ENCODE data around the gene C12orf57. TPM values are rescaled to one million over a fixed set of nuclear protein-coding genes. Genes with fewer than 3 reads are reported as not detected.

The C12orf57 gene
- total RNA-seq, 2 experiments from 2014 or later: 305 to 311 TPM

DNA sequence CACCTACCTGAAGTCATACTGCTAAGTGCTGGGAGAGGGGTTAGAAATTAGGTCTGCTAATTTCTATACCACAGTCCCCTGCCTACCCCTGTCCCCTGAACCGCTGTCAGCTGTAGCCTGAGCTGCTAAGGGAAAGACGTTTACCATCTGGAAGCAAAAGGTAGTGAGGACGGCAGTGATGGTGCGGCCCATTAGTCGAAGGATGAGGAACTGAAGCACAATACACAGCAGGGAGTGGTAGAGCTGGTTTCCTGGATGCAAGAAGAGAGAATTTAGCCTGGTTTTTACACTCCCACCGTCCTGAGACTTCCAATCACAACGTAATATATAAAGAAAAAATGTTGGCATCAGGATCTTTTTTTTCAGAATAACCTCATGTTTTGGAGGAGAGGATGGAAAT is 38.7 kb downstream of the C12orf57 start:
- Mint-ChIP-seq H3K36me3 (ENCODE audit: low read depth) (peaks cover 74% of the 10 kb centered on the region), H3K4me3 (no peak overlapping the region), H3K4me1 (ENCODE audit: low read depth) (no peaks in the 10 kb centered on the region), H3K9me3 (no peaks in the 10 kb centered on the region), H3K27me3 (no peaks in the 10 kb centered on the region), H3K27ac (no peak overlapping the region)
- no peaks in the 10 kb centered on the region for H3K27me3 ChIP-seq (ENCODE audit: control insufficient read depth in 1 of 2, insufficient read depth in 2 of 2, low read length in 2 of 2)
- TF ChIP-seq, protein P1, sequence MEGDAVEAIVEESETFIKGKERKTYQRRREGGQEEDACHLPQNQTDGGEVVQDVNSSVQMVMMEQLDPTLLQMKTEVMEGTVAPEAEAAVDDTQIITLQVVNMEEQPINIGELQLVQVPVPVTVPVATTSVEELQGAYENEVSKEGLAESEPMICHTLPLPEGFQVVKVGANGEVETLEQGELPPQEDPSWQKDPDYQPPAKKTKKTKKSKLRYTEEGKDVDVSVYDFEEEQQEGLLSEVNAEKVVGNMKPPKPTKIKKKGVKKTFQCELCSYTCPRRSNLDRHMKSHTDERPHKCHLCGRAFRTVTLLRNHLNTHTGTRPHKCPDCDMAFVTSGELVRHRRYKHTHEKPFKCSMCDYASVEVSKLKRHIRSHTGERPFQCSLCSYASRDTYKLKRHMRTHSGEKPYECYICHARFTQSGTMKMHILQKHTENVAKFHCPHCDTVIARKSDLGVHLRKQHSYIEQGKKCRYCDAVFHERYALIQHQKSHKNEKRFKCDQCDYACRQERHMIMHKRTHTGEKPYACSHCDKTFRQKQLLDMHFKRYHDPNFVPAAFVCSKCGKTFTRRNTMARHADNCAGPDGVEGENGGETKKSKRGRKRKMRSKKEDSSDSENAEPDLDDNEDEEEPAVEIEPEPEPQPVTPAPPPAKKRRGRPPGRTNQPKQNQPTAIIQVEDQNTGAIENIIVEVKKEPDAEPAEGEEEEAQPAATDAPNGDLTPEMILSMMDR (IDR thresholded peaks at IDR 0.05): no peak
- CTCF ChIA-PET: interaction anchor here (0.6 kb wide), 1 partner anchor 110 kb away, joined by 3 read pairs; no protein-coding TSS in a partner anchor
- H3K36me3 ChIP-seq (ENCODE audit: insufficient read depth, low read length): peaks cover 64% of the 10 kb centered on the region
- POLR2A ChIA-PET: no interaction called here
- DNase-seq (no peak), ATAC-seq (ENCODE audit: poor library complexity) (no peak)
- intact Hi-C loops (cut with DNase I, micrococcal nuclease): no loop called here
- H3K27ac ChIP-seq (ENCODE audit: low read depth in 1 of 2, low read length in 2 of 2): no peak overlapping the region
- H3K4me3 ChIP-seq (ENCODE audit: low read length): no peak overlapping the region
- no peaks in the 10 kb centered on the region for H3K4me1 ChIP-seq (ENCODE audit: insufficient read depth, low read length)
- no peaks in the 10 kb centered on the region for H3K9me3 ChIP-seq (ENCODE audit: control insufficient read depth in 1 of 2, insufficient read depth in 1 of 2, low read length in 2 of 2)

DNA sequence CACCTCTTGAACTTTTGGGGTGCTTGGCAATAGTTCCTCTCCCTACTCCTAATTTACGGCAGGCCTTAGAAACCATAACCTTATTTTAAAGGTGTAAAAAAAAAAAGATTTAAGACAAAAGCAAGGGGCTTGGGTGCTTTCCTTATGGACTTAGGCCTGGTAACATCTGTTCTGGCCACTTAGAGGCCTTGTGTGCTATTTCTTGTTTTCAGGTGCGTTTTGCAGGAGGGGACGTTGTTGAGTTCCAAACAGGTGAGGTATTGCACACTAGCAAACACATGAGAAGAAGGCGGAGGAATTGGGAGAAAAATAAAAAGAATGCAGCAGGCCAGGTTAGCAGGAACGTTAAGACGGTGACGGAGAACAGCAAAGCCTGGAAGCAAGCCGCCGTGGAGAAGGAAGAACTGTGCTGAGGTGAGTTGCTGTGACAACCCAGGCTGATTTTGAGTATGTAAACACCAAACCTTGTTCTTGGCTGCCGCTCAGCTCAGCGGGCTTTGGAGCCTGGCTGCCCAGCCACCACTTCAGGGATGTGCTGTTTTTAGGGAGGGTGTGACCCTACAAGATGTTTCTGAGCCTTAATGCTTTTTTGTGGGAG is 44.2 kb downstream of the C12orf57 start:
- no peak for DNase-seq
- Mint-ChIP-seq H3K4me3 (no peak overlapping the region), H3K27me3 (no peaks in the 10 kb centered on the region), H3K4me1 (ENCODE audit: low read depth) (no peaks in the 10 kb centered on the region), H3K36me3 (ENCODE audit: low read depth) (peaks cover 37% of the 10 kb centered on the region), H3K9me3 (no peaks in the 10 kb centered on the region), H3K27ac (no peak overlapping the region)
- ATAC-seq (ENCODE audit: poor library complexity): no peak
- peaks cover 23% of the 10 kb centered on the region for H3K36me3 ChIP-seq (ENCODE audit: insufficient read depth, low read length)
- ChIA-PET CTCF (no interaction called here), POLR2A (no interaction called here)
- no peaks in the 10 kb centered on the region for H3K27me3 ChIP-seq (ENCODE audit: control insufficient read depth in 1 of 2, insufficient read depth in 2 of 2, low read length in 2 of 2)
- no peak overlapping the region for H3K27ac ChIP-seq (ENCODE audit: low read depth in 1 of 2, low read length in 2 of 2)
- intact Hi-C loops (cut with DNase I, micrococcal nuclease): no loop called here
- H3K4me1 ChIP-seq (ENCODE audit: insufficient read depth, low read length): no peaks in the 10 kb centered on the region
- TF ChIP-seq, protein P1 (IDR thresholded peaks at IDR 0.05): no peak
- H3K9me3 ChIP-seq (ENCODE audit: control insufficient read depth in 1 of 2, insufficient read depth in 1 of 2, low read length in 2 of 2): no peaks in the 10 kb centered on the region
- H3K4me3 ChIP-seq (ENCODE audit: low read length): no peak overlapping the region

Small RNAs within 50 kb of the gene (microRNA-seq; reads per million reads assigned to microRNA genes)
- 117 reads per million, percentile 67 among the genes with 10 or more reads in this experiment for gene MIR141 (ENCODE audit: borderline microRNAs expressed, borderline replicate concordance)
- gene MIR200C (ENCODE audit: borderline microRNAs expressed, borderline replicate concordance): 354 reads per million, percentile 78 among the genes with 10 or more reads in this experiment

Other genes starting within 250 kb of the C12orf57 start
- under 1 TPM; 0.87 to 0.99 TPM for gene PIANP, start 243.2 kb upstream of the C12orf57 start, total RNA-seq
- gene COPS7A, start 220.0 kb upstream of the C12orf57 start, total RNA-seq: 1 to 10 TPM; 9.4 to 9.6 TPM
- gene MLF2, start 190.9 kb upstream of the C12orf57 start, total RNA-seq: 100 to 1,000 TPM; 114 to 121 TPM
- 1 to 10 TPM; 1.5 to 1.9 TPM for gene PTMS, start 177.7 kb upstream of the C12orf57 start, total RNA-seq
- 1 to 10 TPM in 1 of 2 experiments, under 1 TPM in 1; 0.82 to 1.4 TPM for gene LAG3, start 171.5 kb upstream of the C12orf57 start, total RNA-seq
- gene CD4, start 154.5 kb upstream of the C12orf57 start, total RNA-seq: 100 to 1,000 TPM; 134 to 136 TPM
- gene GPR162, start 122.2 kb upstream of the C12orf57 start, total RNA-seq: not detected
- gene P3H3, start 115.6 kb upstream of the C12orf57 start, total RNA-seq: 1 to 10 TPM; 2.5 to 4.1 TPM
- under 1 TPM; 0.75 to 0.85 TPM for gene GNB3, start 103.1 kb upstream of the C12orf57 start, total RNA-seq
- gene CDCA3, start 92.7 kb upstream of the C12orf57 start, total RNA-seq: under 1 TPM; 0.80 to 0.89 TPM
- gene USP5, start 91.9 kb upstream of the C12orf57 start, total RNA-seq: 10 to 100 TPM; 31.8 to 33.4 TPM
- gene TPI1, start 76.5 kb upstream of the C12orf57 start, total RNA-seq: 10 to 100 TPM; 46.8 to 48.7 TPM
- gene SPSB2, start 70.7 kb upstream of the C12orf57 start, total RNA-seq: 1 to 10 TPM; 3.2 to 3.3 TPM
- gene LRRC23, start 39.2 kb upstream of the C12orf57 start, total RNA-seq: 1 to 10 TPM; 3.2 to 4.7 TPM
- 100 to 1,000 TPM in 1 of 2 experiments, 10 to 100 TPM in 1; 85.6 to 103 TPM for gene ENO2, start 29.4 kb upstream of the C12orf57 start, total RNA-seq
- 10 to 100 TPM; 28.7 to 29.6 TPM for gene ATN1, start 16.1 kb upstream of the C12orf57 start, total RNA-seq
- gene RNU7-1, start 206 bp upstream of the C12orf57 start, total RNA-seq: not detected
- 10 to 100 TPM; 79.0 to 83.5 TPM for gene PTPN6, start 7.3 kb downstream of the C12orf57 start, total RNA-seq
- 100 to 1,000 TPM; 138 to 147 TPM for gene PHB2, start 26.6 kb downstream of the C12orf57 start, total RNA-seq
- 10 to 100 TPM; 33.9 to 34.8 TPM for gene EMG1, start 26.9 kb downstream of the C12orf57 start, total RNA-seq
- 10 to 100 TPM; 11.8 to 14.8 TPM for gene LPCAT3, start 74.5 kb downstream of the C12orf57 start, total RNA-seq
- 1 to 10 TPM; 3.8 to 4.6 TPM for gene C1S, start 116.7 kb downstream of the C12orf57 start, total RNA-seq
- gene C1R, start 148.4 kb downstream of the C12orf57 start, total RNA-seq: 1 to 10 TPM; 3.1 to 4.0 TPM
- 10 to 100 TPM; 12.2 to 14.1 TPM for gene C1RL, start 165.2 kb downstream of the C12orf57 start, total RNA-seq
- gene RBP5, start 184.9 kb downstream of the C12orf57 start, total RNA-seq: not detected
- 10 to 100 TPM; 29.1 to 33.9 TPM for gene CLSTN3, start 186.3 kb downstream of the C12orf57 start, total RNA-seq
- gene PEX5, start 245.7 kb downstream of the C12orf57 start, total RNA-seq: 10 to 100 TPM; 22.9 TPM

All from CD4-positive, alpha-beta T cell (primary cell).